SK-N-SH (cell line): ENCODE measurements around the gene ACOT9. TPM values are rescaled to one million over a fixed set of nuclear protein-coding genes. Genes with fewer than 3 reads are reported as not detected.

Experiments
- CTCF ChIA-PET: fragments of 300-600, 350-600 bp; formaldehyde crosslinking; extraction: SDS; loops from one replicate; lab custom pipeline; 2021; lab: Yijun Ruan, JAX
- POLR2A ChIA-PET: fragments of 350-600 bp; sonication (Branson Sonifier 250); formaldehyde crosslinking; extraction: SDS; loops from one replicate; lab custom pipeline; 2020; ENCODE audit warnings: antibody characterized with exemption, inconsistent platforms; lab: Yijun Ruan, JAX
- DNase-seq: peaks from one replicate; pipeline ENCODE4 v3.0.0; 2012
- H2AFZ ChIP-seq: fragments of 200-600 bp; sonication (generic); 2 replicates; pipeline ENCODE4 v1.8.1; 2016; ENCODE audit warnings: antibody characterized with exemption, mild to moderate bottlenecking, low read depth
- H3F3A ChIP-seq: fragments of 200-600 bp; sonication (generic); replicated peaks from 2 replicates; pipeline ENCODE3; 2016; ENCODE audit warnings: antibody characterized with exemption, mild to moderate bottlenecking; ENCODE audit not compliant: insufficient read depth
- H3K27ac ChIP-seq, 2 experiments: fragments of 200-500 bp in 1 of 2; fragments of 200-600 bp in 1 of 2; sonication (Bioruptor generic) in 1 of 2; sonication (generic), shearing (Covaris generic) in 1 of 2; 2 replicates each; pipeline versions ENCODE4 v1.5.1 to v1.6.1; 2014 to 2016; ENCODE audit warnings: low read depth in 2 of 2, inconsistent platforms in 1 of 2, low read length in 1 of 2, mild to moderate bottlenecking in 1 of 2, mixed read lengths in 1 of 2
- H3K27me3 ChIP-seq: fragments of 200-600 bp; sonication (generic), shearing (Covaris generic); 2 replicates; pipeline ENCODE4 v1.6.1; 2016; ENCODE audit warnings: mixed run types; ENCODE audit not compliant: insufficient read depth
- H3K36me3 ChIP-seq, 2 experiments: fragments of 200-500 bp in 1 of 2; fragments of 200-600 bp in 1 of 2; sonication (Bioruptor generic) in 1 of 2; sonication (generic) in 1 of 2; replicated peaks in 1 of 2; 2 replicates each; pipeline versions ENCODE3 to v1.5.1; 2014 to 2016; ENCODE audit warnings: low read length in 1 of 2, mild to moderate bottlenecking in 1 of 2; ENCODE audit not compliant: insufficient read depth in 2 of 2, control insufficient read depth in 1 of 2
- H3K4me1 ChIP-seq, 2 experiments: fragments of 200-500 bp in 1 of 2; fragments of 200-600 bp in 1 of 2; sonication (Bioruptor generic) in 1 of 2; sonication (generic), shearing (Covaris generic) in 1 of 2; 2 replicates each; pipeline versions ENCODE4 v1.5.1 to v1.6.1; 2014 to 2016; ENCODE audit warnings: low read depth in 1 of 2, low read length in 1 of 2, mixed run types in 1 of 2; ENCODE audit not compliant: insufficient read depth in 2 of 2, control insufficient read depth in 1 of 2
- H3K4me2 ChIP-seq: fragments of 200-600 bp; sonication (generic), shearing (Covaris generic); 2 replicates; pipeline ENCODE4 v1.6.1; 2017; ENCODE audit warnings: mixed run types
- H3K4me3 ChIP-seq, 2 experiments: fragments of 200-500 bp in 1 of 2; fragments of 200-600 bp in 1 of 2; sonication (Bioruptor generic) in 1 of 2; sonication (generic), shearing (Covaris generic) in 1 of 2; 2 replicates each; pipeline versions ENCODE4 v1.5.1 to v1.8.1; 2014 to 2016; ENCODE audit warnings: low read depth in 2 of 2, inconsistent platforms in 1 of 2, low read length in 1 of 2, mild to moderate bottlenecking in 1 of 2, mixed read lengths in 1 of 2, moderate library complexity in 1 of 2
- H3K79me2 ChIP-seq: fragments of 200-600 bp; sonication (generic); 2 replicates; pipeline ENCODE4 v1.8.1; 2017; ENCODE audit warnings: mild to moderate bottlenecking; ENCODE audit not compliant: insufficient read depth
- H3K9ac ChIP-seq: fragments of 200-600 bp; sonication (generic); 2 replicates; pipeline ENCODE4 v1.6.1; 2017; ENCODE audit warnings: mixed run types
- H3K9me2 ChIP-seq: fragments of 200-600 bp; sonication (generic); 2 replicates; pipeline ENCODE4 v1.6.1; 2017; ENCODE audit warnings: mixed run types
- H3K9me3 ChIP-seq: fragments of 200-600 bp; sonication (generic); 2 replicates; pipeline ENCODE4 v1.6.1; 2017; ENCODE audit warnings: mixed run types, mild to moderate bottlenecking, moderate library complexity
- H4K20me1 ChIP-seq: fragments of 200-600 bp; sonication (generic); 2 replicates; pipeline ENCODE4 v1.6.1; 2017; ENCODE audit warnings: mild to moderate bottlenecking, mixed run types; ENCODE audit not compliant: insufficient read depth
- CHD2 ChIP-seq: fragments of 150-350 bp; IDR thresholded peaks from 2 replicates; pipeline ENCODE4 v1.6.1; 2018; ENCODE audit warnings: low read length; ENCODE audit not compliant: partially characterized antibody
- CTCF ChIP-seq: fragments of 200-600 bp; sonication (generic); IDR thresholded peaks from 2 replicates; pipeline ENCODE4 v1.6.1; 2017; ENCODE audit warnings: antibody characterized with exemption, mild to moderate bottlenecking, moderate library complexity
- FOSL2 ChIP-seq: IDR thresholded peaks from 2 replicates; pipeline ENCODE4 v1.4.0; 2012; ENCODE audit warnings: low read depth, mild to moderate bottlenecking, moderate library complexity, borderline replicate concordance
- FOXM1 ChIP-seq: IDR thresholded peaks from 2 replicates; pipeline ENCODE4 v1.4.0; 2012; ENCODE audit warnings: low read depth, mild to moderate bottlenecking
- NFIC ChIP-seq: IDR thresholded peaks from 2 replicates; pipeline ENCODE4 v1.4.0; 2012; ENCODE audit warnings: borderline replicate concordance
- RAD21 ChIP-seq: IDR thresholded peaks from 2 replicates; pipeline ENCODE4 v1.6.1; 2012; ENCODE audit warnings: mild to moderate bottlenecking, low read length
- REST ChIP-seq: IDR thresholded peaks from 2 replicates; pipeline ENCODE4 v1.6.1; 2012; ENCODE audit warnings: mild to moderate bottlenecking, low read depth, low read length, moderate library complexity
- RFX5 ChIP-seq: IDR thresholded peaks from 2 replicates; pipeline ENCODE4 v1.6.1; 2012; ENCODE audit warnings: mild to moderate bottlenecking, improper control_type of control experiment, low read length
- RXRA ChIP-seq: IDR thresholded peaks from 2 replicates; pipeline ENCODE4 v1.4.0; 2012; ENCODE audit warnings: low read depth, mild to moderate bottlenecking, borderline replicate concordance
- SMC3 ChIP-seq: IDR thresholded peaks from 2 replicates; pipeline ENCODE4 v1.6.1; 2012; ENCODE audit warnings: low read depth, low read length, improper control_type of control experiment
- TCF12 ChIP-seq: IDR thresholded peaks from 2 replicates; pipeline ENCODE4 v1.4.0; 2012
- WGBS: methylation state at CpG from one replicate; pipeline ENCODE4 v1.1.6; 2017; ENCODE audit warnings: low lambda C conversion rate; 5-methylcytosine and 5-hydroxymethylcytosine counted together
- polyA plus RNA-seq, 3 experiments: library from polyadenylated mRNA; depleted of rRNA; stranded (reverse); fragments of >200 nt; gene quantifications; 2 replicates each; pipeline ENCODE4 v1.2.3, GENCODE V29; 2012

ACOT9 gene
- polyA plus RNA-seq, 1 of the 3 experiments (the other 2 are of a cell fraction): 23.7 TPM

- peak; percentile 69 for TF ChIP-seq CTCF
- no peak for TF ChIP-seq NFIC
- no peak for TF ChIP-seq FOXM1
- no peak for TF ChIP-seq REST
- TF ChIP-seq FOSL2: no peak
- peak; percentile 31; the same call in 1 of the 2 replicates for TF ChIP-seq SMC3
- peak; percentile 41 for TF ChIP-seq RAD21
- TF ChIP-seq CHD2: no peak
- no peak for TF ChIP-seq RXRA
These were observed 13.1 kb upstream of the ACOT9 start (continued) for GRCh38 chrX:23756165-23756564.

GRCh38 chrX:23754664-23755063 is 11.6 kb upstream of the ACOT9 start:
- Histone ChIP-seq H3F3A (peaks cover 6% of the 10 kb centered on the region), H3K4me3 (no peak overlapping the region), H3K9me3 (no peaks in the 10 kb centered on the region), H3K9me2 (no peaks in the 10 kb centered on the region), H3K9ac (no peak overlapping the region), H2AFZ (no peak overlapping the region), H3K27me3 (no peaks in the 10 kb centered on the region), H3K4me2 (no peak overlapping the region), H3K79me2 (no peaks in the 10 kb centered on the region), H3K27ac (no peak overlapping the region), H3K4me1 (no peaks in the 10 kb centered on the region), H3K36me3 (no peaks in the 10 kb centered on the region), H4K20me1 (no peaks in the 10 kb centered on the region)
- ChIA-PET CTCF (interaction anchor here (1.0 kb wide), 1 partner anchor 147 kb away, joined by 3 read pairs; no protein-coding TSS in a partner anchor), POLR2A (no interaction called here)
- WGBS: 50% methylated on average over 1 of the region's 1 CpG
- TF ChIP-seq RFX5 (no peak), TCF12 (no peak)
- DNase-seq: no peak
